Astrocyte (in vitro differentiated cells and primary cell): ENCODE data around the gene ADGRG4.

ENCODE experiments used
- CTCF ChIP-seq: IDR thresholded peaks from 2 replicates; pipeline ENCODE4 v1.5.1; 2011; ENCODE audit warnings: low read depth, mild to moderate bottlenecking, inconsistent platforms, low read length, moderate library complexity; ENCODE audit not compliant: insufficient read depth
- EZH2 ChIP-seq: IDR thresholded peaks from 2 replicates; pipeline ENCODE4 v1.6.1; 2012; ENCODE audit warnings: mild to moderate bottlenecking, low read length, inconsistent platforms; ENCODE audit not compliant: insufficient read depth

DNA sequence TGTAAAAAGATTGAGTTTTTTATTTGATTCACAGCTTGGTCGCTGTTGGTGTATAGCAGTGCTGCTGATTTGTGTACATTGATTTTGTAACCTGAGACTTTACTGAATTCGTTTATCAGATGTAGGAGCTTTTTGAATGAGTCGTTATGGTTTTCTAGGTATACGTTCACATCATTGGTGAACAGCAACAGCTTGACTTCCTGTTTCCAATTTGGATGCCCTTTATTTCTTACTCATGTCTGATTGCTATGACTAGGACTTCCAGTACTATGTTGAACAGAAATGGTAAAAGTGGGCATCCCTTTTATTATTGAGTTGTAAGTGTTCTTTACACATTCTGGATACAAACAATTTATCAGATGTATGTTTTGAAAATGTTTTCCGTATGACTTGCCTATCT, 76.0 kb downstream of the ADGRG4 start:
- TF ChIP-seq CTCF: no peak
- TF ChIP-seq EZH2: no peak
